GM23338 (cell line): ENCODE data around the gene POU2F3. TPM values are rescaled to one million over a fixed set of nuclear protein-coding genes. Genes with fewer than 3 reads are reported as not detected.

Experiments
- ATAC-seq: fragments of 200-7000 bp; cut with Tn5 transposase; 3 replicates; pipeline ENCODE4 v1.9.1; 2020
- DNase-seq: peaks from one replicate; pipeline ENCODE4 v3.0.0-alpha.2; 2015; ENCODE audit warnings: low spot score
- H2AFZ ChIP-seq: fragments of 200-600 bp; sonication (generic); 2 replicates; pipeline ENCODE4 v1.8.0; 2016; ENCODE audit warnings: antibody characterized with exemption, mild to moderate bottlenecking, moderate library complexity
- H3F3A ChIP-seq: fragments of 200-600 bp; sonication (generic); replicated peaks from 2 replicates; pipeline ENCODE4 v1.8.0; 2017; ENCODE audit warnings: antibody characterized with exemption, mixed run types, low read depth
- H3K27ac ChIP-seq: fragments of 200-600 bp; sonication (generic); 2 replicates; pipeline ENCODE4 v1.6.1; 2016; ENCODE audit warnings: low read depth
- H3K27me3 ChIP-seq: fragments of 200-600 bp; sonication (generic); 2 replicates; pipeline ENCODE4 v1.8.0; 2016; ENCODE audit warnings: mild to moderate bottlenecking, mixed run types, moderate library complexity; ENCODE audit not compliant: insufficient read depth
- H3K36me3 ChIP-seq: fragments of 200-600 bp; sonication (generic); 2 replicates; pipeline ENCODE4 v1.8.0; 2016; ENCODE audit warnings: mild to moderate bottlenecking; ENCODE audit not compliant: insufficient read depth
- H3K4me1 ChIP-seq: fragments of 200-600 bp; sonication (generic); 2 replicates; pipeline ENCODE4 v1.8.0; 2016; ENCODE audit warnings: mild to moderate bottlenecking, moderate library complexity; ENCODE audit not compliant: insufficient read depth
- H3K4me2 ChIP-seq: fragments of 200-600 bp; sonication (generic); 2 replicates; pipeline ENCODE4 v1.7.1; 2017; ENCODE audit warnings: mixed run types
- H3K4me3 ChIP-seq: fragments of 200-600 bp; sonication (generic); 2 replicates; pipeline ENCODE4 v1.6.1; 2016; ENCODE audit warnings: mixed run types
- H3K79me2 ChIP-seq: fragments of 200-600 bp; sonication (generic); replicated peaks from 2 replicates; pipeline ENCODE4 v1.8.0; 2017; ENCODE audit warnings: mild to moderate bottlenecking; ENCODE audit not compliant: insufficient read depth
- H3K9me2 ChIP-seq: fragments of 200-600 bp; sonication (generic); 2 replicates; pipeline ENCODE4 v1.8.0; 2017; ENCODE audit not compliant: insufficient read depth
- H4K20me1 ChIP-seq: fragments of 200-600 bp; sonication (generic); replicated peaks from 2 replicates; pipeline ENCODE4 v1.8.0; 2017; ENCODE audit warnings: mild to moderate bottlenecking; ENCODE audit not compliant: insufficient read depth
- H3K27ac Mint-ChIP-seq: 2 replicates; pipeline ENCODE4 v1.8.0; 2020; ENCODE audit warnings: inconsistent platforms, mild to moderate bottlenecking, moderate library complexity, mixed read lengths
- H3K27me3 Mint-ChIP-seq: 3 replicates; pipeline ENCODE4 v1.8.0; 2022; ENCODE audit warnings: low read depth, mild to moderate bottlenecking, moderate library complexity, mixed read lengths, inconsistent platforms; ENCODE audit not compliant: insufficient read depth, poor library complexity
- H3K36me3 Mint-ChIP-seq: 3 replicates; pipeline ENCODE4 v1.8.0; 2021; ENCODE audit warnings: low read depth, mild to moderate bottlenecking, inconsistent platforms, moderate library complexity, mixed read lengths
- H3K4me1 Mint-ChIP-seq: 3 replicates; pipeline ENCODE4 v1.8.0; 2020; ENCODE audit warnings: mild to moderate bottlenecking, inconsistent platforms, mixed read lengths
- H3K4me3 Mint-ChIP-seq: 3 replicates; pipeline ENCODE4 v1.8.0; 2021; ENCODE audit warnings: moderate library complexity, mild to moderate bottlenecking, inconsistent platforms, mixed read lengths
- H3K9me3 Mint-ChIP-seq: 3 replicates; pipeline ENCODE4 v1.8.0; 2020; ENCODE audit warnings: moderate library complexity, mild to moderate bottlenecking, inconsistent platforms, mixed read lengths
- NANOG ChIP-seq: IDR thresholded peaks from 2 replicates; pipeline ENCODE4 v1.6.1; 2016; ENCODE audit warnings: antibody characterized with exemption, borderline replicate concordance
- POLR2AphosphoS5 ChIP-seq: IDR thresholded peaks from 2 replicates; pipeline ENCODE4 v1.6.1; 2016; ENCODE audit warnings: antibody characterized with exemption, low read depth
- STAT1 ChIP-seq: IDR thresholded peaks from one replicate; pipeline ENCODE4 v1.6.1; 2016; ENCODE audit warnings: antibody characterized with exemption; ENCODE audit not compliant: unreplicated experiment
- ZNF114 ChIP-seq: fragments of 250-450 bp; sonication (Bioruptor Pico); IDR thresholded peaks from 2 replicates; pipeline ENCODE4 v1.5.0; 2020; ENCODE audit warnings: mild to moderate bottlenecking, moderate library complexity
- ZNF331 ChIP-seq: fragments of 250-450 bp; sonication (Bioruptor Pico); IDR thresholded peaks from 2 replicates; pipeline ENCODE4 v1.5.0; 2020; ENCODE audit warnings: low read depth, mild to moderate bottlenecking, moderate library complexity
- polyA plus RNA-seq: library from polyadenylated mRNA; unstranded; fragments of >200 nt; fragmentation: Nextera tagmentation; extraction: Ambion mirVana; gene quantifications from 2 replicates; pipeline ENCODE4 v1.2.1, GENCODE V29; 2016
- total RNA-seq: library from RNA; depleted of rRNA; stranded (reverse); fragments of >200 nt; shearing (Covaris generic); gene quantifications from 2 replicates; pipeline ENCODE4 v1.2.3, GENCODE V29; 2014
- TF ChIP-seq, protein P1 (sequence below): IDR thresholded peaks from one replicate; pipeline ENCODE4 v1.6.1; 2018; ENCODE audit warnings: antibody characterized with exemption; ENCODE audit not compliant: unreplicated experiment
- TF ChIP-seq, protein P2 (sequence below): fragments of 250-450 bp; sonication (Bioruptor Pico); IDR thresholded peaks from 2 replicates; pipeline ENCODE4 v1.5.0; 2020; ENCODE audit warnings: mild to moderate bottlenecking, moderate library complexity
- TF ChIP-seq, protein P3 (sequence below): IDR thresholded peaks from 2 replicates; pipeline ENCODE4 v1.6.1; 2016; ENCODE audit warnings: antibody characterized with exemption
- TF ChIP-seq, protein P4 (sequence below), 2 experiments: fragments of 200-600 bp in 1 of 2; sonication (generic) in 1 of 2; conservative IDR thresholded peaks; 2 replicates each; pipeline versions ENCODE4 v1.5.1 to v1.6.1; 2016 to 2017; ENCODE audit warnings: antibody characterized with exemption in 2 of 2, low read depth in 2 of 2, mild to moderate bottlenecking in 2 of 2, moderate library complexity in 1 of 2

POU2F3 gene
- total and polyA plus RNA-seq, 2 experiments from 2014 or later: 0.45 to 0.79 TPM

DNA sequence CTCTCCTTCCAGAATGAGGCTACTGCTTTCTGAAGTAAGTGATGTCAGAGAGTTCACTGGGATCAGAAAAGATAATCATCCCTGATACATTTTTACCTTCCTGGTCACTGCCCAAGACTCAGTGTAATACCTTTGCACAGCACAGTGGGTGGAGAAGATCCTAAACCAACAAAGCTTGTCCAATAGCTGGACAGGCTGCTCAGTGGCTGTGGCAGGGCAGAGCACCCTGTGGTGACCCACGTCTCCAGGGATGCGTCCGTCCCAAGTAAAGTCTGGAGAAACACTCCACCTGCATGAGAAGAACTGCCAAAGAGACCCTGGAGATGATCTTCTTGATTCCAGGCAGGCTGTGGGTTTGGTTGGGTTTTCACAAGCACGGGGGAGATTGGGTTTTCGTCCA is 54.2 kb downstream of the POU2F3 start:
- ATAC-seq (no peak), DNase-seq (no peak)
- H3K9me2 ChIP-seq: no peaks in the 10 kb centered on the region
- H2AFZ ChIP-seq: no peak overlapping the region
- Mint-ChIP-seq H3K4me1 (peaks cover 19% of the 10 kb centered on the region), H3K27me3 (no peaks in the 10 kb centered on the region), H3K36me3 (no peaks in the 10 kb centered on the region), H3K9me3 (no peaks in the 10 kb centered on the region), H3K4me3 (no peak overlapping the region), H3K27ac (no peak overlapping the region)
- no peak overlapping the region for H3K27ac ChIP-seq
- no peaks in the 10 kb centered on the region for H4K20me1 ChIP-seq
- H3K4me3 ChIP-seq: no peak overlapping the region
- no peaks in the 10 kb centered on the region for H3K36me3 ChIP-seq
- TF ChIP-seq POLR2AphosphoS5 (no peak), STAT1 (no peak), ZNF331 (no peak), NANOG (no peak), ZNF114 (no peak)
- TF ChIP-seq, protein P1, sequence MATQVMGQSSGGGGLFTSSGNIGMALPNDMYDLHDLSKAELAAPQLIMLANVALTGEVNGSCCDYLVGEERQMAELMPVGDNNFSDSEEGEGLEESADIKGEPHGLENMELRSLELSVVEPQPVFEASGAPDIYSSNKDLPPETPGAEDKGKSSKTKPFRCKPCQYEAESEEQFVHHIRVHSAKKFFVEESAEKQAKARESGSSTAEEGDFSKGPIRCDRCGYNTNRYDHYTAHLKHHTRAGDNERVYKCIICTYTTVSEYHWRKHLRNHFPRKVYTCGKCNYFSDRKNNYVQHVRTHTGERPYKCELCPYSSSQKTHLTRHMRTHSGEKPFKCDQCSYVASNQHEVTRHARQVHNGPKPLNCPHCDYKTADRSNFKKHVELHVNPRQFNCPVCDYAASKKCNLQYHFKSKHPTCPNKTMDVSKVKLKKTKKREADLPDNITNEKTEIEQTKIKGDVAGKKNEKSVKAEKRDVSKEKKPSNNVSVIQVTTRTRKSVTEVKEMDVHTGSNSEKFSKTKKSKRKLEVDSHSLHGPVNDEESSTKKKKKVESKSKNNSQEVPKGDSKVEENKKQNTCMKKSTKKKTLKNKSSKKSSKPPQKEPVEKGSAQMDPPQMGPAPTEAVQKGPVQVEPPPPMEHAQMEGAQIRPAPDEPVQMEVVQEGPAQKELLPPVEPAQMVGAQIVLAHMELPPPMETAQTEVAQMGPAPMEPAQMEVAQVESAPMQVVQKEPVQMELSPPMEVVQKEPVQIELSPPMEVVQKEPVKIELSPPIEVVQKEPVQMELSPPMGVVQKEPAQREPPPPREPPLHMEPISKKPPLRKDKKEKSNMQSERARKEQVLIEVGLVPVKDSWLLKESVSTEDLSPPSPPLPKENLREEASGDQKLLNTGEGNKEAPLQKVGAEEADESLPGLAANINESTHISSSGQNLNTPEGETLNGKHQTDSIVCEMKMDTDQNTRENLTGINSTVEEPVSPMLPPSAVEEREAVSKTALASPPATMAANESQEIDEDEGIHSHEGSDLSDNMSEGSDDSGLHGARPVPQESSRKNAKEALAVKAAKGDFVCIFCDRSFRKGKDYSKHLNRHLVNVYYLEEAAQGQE: no peak
- TF ChIP-seq, protein P2, sequence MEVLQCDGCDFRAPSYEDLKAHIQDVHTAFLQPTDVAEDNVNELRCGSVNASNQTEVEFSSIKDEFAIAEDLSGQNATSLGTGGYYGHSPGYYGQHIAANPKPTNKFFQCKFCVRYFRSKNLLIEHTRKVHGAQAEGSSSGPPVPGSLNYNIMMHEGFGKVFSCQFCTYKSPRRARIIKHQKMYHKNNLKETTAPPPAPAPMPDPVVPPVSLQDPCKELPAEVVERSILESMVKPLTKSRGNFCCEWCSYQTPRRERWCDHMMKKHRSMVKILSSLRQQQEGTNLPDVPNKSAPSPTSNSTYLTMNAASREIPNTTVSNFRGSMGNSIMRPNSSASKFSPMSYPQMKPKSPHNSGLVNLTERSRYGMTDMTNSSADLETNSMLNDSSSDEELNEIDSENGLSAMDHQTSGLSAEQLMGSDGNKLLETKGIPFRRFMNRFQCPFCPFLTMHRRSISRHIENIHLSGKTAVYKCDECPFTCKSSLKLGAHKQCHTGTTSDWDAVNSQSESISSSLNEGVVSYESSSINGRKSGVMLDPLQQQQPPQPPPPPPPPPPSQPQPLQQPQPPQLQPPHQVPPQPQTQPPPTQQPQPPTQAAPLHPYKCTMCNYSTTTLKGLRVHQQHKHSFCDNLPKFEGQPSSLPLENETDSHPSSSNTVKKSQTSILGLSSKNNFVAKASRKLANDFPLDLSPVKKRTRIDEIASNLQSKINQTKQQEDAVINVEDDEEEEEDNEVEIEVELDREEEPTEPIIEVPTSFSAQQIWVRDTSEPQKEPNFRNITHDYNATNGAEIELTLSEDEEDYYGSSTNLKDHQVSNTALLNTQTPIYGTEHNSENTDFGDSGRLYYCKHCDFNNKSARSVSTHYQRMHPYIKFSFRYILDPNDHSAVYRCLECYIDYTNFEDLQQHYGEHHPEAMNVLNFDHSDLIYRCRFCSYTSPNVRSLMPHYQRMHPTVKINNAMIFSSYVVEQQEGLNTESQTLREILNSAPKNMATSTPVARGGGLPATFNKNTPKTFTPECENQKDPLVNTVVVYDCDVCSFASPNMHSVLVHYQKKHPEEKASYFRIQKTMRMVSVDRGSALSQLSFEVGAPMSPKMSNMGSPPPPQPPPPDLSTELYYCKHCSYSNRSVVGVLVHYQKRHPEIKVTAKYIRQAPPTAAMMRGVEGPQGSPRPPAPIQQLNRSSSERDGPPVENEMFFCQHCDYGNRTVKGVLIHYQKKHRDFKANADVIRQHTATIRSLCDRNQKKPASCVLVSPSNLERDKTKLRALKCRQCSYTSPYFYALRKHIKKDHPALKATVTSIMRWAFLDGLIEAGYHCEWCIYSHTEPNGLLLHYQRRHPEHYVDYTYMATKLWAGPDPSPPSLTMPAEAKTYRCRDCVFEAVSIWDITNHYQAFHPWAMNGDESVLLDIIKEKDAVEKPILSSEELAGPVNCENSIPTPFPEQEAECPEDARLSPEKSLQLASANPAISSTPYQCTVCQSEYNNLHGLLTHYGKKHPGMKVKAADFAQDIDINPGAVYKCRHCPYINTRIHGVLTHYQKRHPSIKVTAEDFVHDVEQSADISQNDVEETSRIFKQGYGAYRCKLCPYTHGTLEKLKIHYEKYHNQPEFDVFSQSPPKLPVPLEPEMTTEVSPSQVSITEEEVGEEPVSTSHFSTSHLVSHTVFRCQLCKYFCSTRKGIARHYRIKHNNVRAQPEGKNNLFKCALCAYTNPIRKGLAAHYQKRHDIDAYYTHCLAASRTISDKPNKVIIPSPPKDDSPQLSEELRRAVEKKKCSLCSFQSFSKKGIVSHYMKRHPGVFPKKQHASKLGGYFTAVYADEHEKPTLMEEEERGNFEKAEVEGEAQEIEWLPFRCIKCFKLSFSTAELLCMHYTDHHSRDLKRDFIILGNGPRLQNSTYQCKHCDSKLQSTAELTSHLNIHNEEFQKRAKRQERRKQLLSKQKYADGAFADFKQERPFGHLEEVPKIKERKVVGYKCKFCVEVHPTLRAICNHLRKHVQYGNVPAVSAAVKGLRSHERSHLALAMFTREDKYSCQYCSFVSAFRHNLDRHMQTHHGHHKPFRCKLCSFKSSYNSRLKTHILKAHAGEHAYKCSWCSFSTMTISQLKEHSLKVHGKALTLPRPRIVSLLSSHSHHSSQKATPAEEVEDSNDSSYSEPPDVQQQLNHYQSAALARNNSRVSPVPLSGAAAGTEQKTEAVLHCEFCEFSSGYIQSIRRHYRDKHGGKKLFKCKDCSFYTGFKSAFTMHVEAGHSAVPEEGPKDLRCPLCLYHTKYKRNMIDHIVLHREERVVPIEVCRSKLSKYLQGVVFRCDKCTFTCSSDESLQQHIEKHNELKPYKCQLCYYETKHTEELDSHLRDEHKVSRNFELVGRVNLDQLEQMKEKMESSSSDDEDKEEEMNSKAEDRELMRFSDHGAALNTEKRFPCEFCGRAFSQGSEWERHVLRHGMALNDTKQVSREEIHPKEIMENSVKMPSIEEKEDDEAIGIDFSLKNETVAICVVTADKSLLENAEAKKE: no peak
- TF ChIP-seq, protein P3, sequence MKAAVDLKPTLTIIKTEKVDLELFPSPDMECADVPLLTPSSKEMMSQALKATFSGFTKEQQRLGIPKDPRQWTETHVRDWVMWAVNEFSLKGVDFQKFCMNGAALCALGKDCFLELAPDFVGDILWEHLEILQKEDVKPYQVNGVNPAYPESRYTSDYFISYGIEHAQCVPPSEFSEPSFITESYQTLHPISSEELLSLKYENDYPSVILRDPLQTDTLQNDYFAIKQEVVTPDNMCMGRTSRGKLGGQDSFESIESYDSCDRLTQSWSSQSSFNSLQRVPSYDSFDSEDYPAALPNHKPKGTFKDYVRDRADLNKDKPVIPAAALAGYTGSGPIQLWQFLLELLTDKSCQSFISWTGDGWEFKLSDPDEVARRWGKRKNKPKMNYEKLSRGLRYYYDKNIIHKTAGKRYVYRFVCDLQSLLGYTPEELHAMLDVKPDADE: no peak
- TF ChIP-seq, protein P4, sequence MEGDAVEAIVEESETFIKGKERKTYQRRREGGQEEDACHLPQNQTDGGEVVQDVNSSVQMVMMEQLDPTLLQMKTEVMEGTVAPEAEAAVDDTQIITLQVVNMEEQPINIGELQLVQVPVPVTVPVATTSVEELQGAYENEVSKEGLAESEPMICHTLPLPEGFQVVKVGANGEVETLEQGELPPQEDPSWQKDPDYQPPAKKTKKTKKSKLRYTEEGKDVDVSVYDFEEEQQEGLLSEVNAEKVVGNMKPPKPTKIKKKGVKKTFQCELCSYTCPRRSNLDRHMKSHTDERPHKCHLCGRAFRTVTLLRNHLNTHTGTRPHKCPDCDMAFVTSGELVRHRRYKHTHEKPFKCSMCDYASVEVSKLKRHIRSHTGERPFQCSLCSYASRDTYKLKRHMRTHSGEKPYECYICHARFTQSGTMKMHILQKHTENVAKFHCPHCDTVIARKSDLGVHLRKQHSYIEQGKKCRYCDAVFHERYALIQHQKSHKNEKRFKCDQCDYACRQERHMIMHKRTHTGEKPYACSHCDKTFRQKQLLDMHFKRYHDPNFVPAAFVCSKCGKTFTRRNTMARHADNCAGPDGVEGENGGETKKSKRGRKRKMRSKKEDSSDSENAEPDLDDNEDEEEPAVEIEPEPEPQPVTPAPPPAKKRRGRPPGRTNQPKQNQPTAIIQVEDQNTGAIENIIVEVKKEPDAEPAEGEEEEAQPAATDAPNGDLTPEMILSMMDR (conservative IDR thresholded peaks at IDR 0.05; ENCODE audit: low read depth in 2 of 2): no peak
- H3K79me2 ChIP-seq: no peaks in the 10 kb centered on the region
- H3K4me2 ChIP-seq: no peak overlapping the region
- H3K4me1 ChIP-seq: peaks cover 4% of the 10 kb centered on the region; the same call in 1 of the 2 replicates
- no peaks in the 10 kb centered on the region for H3K27me3 ChIP-seq
- no peaks in the 10 kb centered on the region for H3F3A ChIP-seq
